ENCODE results near the gene RPS6KA3.

DNA sequence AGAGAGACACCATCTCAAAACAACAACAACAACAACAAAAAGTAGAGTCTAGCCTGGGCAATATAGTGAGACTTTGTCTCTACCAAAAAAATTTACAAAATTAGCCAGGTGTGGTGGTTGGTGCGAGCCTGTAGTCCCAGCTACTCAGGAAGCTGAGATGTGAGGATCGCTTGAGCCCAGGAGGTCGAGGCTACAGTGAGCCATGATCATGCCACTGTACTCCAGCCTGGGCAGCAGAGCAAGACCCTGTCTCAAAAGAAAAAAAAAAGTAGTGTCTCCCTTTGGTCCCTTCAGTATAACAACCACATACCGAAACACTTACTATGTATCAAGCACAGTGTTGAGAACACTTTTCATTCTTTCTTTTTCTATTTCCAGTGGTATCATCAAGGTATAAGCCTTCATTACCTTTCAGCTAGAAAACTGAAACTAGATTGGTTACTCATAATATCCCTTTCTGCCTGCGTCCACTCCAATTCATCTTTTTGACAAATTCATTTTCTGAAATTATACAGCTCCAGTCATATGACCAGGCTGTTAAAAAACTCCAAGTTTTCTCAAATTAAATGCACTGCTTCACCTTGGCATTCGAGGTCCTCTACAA lies 54.1 kb downstream of the RPS6KA3 start:
- TF ChIP-seq EP300 (IDR thresholded peaks at IDR 0.05) (no peak), CTCF (IDR thresholded peaks at IDR 0.05) (no peak)
